Measurements from ENCODE around the gene SEC23A.

DNA sequence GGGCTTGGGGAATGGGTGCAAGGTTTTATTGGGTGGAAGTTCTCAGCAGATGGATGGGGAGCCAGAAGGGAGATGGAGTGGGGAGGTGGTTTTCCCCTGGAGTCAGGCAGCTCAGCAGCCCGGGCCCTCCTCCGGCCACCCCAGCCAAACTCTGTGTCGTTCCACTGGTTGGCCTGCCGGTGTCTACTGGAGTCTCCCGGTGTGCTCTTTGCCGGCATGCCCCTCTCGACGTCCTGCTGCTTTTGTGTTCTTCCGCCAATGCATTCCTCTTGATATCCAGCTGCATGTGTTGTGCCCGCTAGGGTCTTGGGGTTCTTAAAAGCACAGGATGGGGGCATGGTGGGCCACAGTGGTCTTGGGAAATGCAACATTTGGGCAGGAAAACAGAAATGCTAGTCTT, 72.8 kb downstream of the SEC23A start:
- TF ChIP-seq, protein P1, sequence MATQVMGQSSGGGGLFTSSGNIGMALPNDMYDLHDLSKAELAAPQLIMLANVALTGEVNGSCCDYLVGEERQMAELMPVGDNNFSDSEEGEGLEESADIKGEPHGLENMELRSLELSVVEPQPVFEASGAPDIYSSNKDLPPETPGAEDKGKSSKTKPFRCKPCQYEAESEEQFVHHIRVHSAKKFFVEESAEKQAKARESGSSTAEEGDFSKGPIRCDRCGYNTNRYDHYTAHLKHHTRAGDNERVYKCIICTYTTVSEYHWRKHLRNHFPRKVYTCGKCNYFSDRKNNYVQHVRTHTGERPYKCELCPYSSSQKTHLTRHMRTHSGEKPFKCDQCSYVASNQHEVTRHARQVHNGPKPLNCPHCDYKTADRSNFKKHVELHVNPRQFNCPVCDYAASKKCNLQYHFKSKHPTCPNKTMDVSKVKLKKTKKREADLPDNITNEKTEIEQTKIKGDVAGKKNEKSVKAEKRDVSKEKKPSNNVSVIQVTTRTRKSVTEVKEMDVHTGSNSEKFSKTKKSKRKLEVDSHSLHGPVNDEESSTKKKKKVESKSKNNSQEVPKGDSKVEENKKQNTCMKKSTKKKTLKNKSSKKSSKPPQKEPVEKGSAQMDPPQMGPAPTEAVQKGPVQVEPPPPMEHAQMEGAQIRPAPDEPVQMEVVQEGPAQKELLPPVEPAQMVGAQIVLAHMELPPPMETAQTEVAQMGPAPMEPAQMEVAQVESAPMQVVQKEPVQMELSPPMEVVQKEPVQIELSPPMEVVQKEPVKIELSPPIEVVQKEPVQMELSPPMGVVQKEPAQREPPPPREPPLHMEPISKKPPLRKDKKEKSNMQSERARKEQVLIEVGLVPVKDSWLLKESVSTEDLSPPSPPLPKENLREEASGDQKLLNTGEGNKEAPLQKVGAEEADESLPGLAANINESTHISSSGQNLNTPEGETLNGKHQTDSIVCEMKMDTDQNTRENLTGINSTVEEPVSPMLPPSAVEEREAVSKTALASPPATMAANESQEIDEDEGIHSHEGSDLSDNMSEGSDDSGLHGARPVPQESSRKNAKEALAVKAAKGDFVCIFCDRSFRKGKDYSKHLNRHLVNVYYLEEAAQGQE (IDR thresholded peaks at IDR 0.05), result no peak
- TF ChIP-seq RAD21 (IDR thresholded peaks at IDR 0.05), result no peak
- TF ChIP-seq, protein P2, sequence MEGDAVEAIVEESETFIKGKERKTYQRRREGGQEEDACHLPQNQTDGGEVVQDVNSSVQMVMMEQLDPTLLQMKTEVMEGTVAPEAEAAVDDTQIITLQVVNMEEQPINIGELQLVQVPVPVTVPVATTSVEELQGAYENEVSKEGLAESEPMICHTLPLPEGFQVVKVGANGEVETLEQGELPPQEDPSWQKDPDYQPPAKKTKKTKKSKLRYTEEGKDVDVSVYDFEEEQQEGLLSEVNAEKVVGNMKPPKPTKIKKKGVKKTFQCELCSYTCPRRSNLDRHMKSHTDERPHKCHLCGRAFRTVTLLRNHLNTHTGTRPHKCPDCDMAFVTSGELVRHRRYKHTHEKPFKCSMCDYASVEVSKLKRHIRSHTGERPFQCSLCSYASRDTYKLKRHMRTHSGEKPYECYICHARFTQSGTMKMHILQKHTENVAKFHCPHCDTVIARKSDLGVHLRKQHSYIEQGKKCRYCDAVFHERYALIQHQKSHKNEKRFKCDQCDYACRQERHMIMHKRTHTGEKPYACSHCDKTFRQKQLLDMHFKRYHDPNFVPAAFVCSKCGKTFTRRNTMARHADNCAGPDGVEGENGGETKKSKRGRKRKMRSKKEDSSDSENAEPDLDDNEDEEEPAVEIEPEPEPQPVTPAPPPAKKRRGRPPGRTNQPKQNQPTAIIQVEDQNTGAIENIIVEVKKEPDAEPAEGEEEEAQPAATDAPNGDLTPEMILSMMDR (IDR thresholded peaks at IDR 0.05; ENCODE audit: low read depth, low read length, missing input control), result no peak
- no peak for TF ChIP-seq GABPA (IDR thresholded peaks at IDR 0.05 in 1 of 2, conservative IDR thresholded peaks at IDR 0.05 in 1 of 2)
- no peak for TF ChIP-seq JUND (IDR thresholded peaks at IDR 0.05)

All from liver (tissue), 3 donors.